HepG2 (cell line): Measurements from ENCODE around the gene VPS29. TPM values are rescaled to one million over a fixed set of nuclear protein-coding genes. Genes with fewer than 3 reads are reported as not detected.

ENCODE experiments used
- ARID3A ChIP-seq: IDR thresholded peaks from 2 replicates; pipeline ENCODE4 v1.6.1; 2012; ENCODE audit warnings: low read depth, low read length, improper control_type of control experiment
- CHD4 ChIP-seq: fragments of 200-600 bp; sonication (generic); IDR thresholded peaks from 2 replicates; pipeline ENCODE4 v1.7.0; 2017; ENCODE audit warnings: mild to moderate bottlenecking, low read length, borderline replicate concordance
- DMAP1 ChIP-seq: IDR thresholded peaks from 2 replicates; pipeline ENCODE4 v1.6.1; 2016
- FOXK1 ChIP-seq: sonication (generic); formaldehyde crosslinking; IDR thresholded peaks from 2 replicates; pipeline ENCODE4 v1.4.0; 2020; ENCODE audit warnings: low read depth, missing genetic modification reagents, borderline replicate concordance
- JUNB ChIP-seq: sonication (generic); formaldehyde crosslinking; IDR thresholded peaks from 2 replicates; pipeline ENCODE4 v1.8.0; 2022; ENCODE audit warnings: missing genetic modification reagents, mild to moderate bottlenecking, borderline replicate concordance
- PHF21A ChIP-seq: sonication (generic); formaldehyde crosslinking; IDR thresholded peaks from 2 replicates; pipeline ENCODE4 v1.5.0; 2020; ENCODE audit warnings: mild to moderate bottlenecking, missing genetic modification reagents
- POLR2AphosphoS5 ChIP-seq: IDR thresholded peaks from 2 replicates; pipeline ENCODE4 v1.6.1; 2012; ENCODE audit warnings: low read depth, low read length
- RCOR2 ChIP-seq: IDR thresholded peaks from 2 replicates; pipeline ENCODE4 v1.6.1; 2016; ENCODE audit warnings: missing biosample characterization, missing genetic modification reagents
- TBX2 ChIP-seq: sonication (generic); formaldehyde crosslinking; IDR thresholded peaks from 2 replicates; pipeline ENCODE4 v1.5.0; 2020; ENCODE audit warnings: missing genetic modification reagents, mild to moderate bottlenecking, borderline replicate concordance
- TCF7L2 ChIP-seq: IDR thresholded peaks from 2 replicates; pipeline ENCODE4 v1.6.1; 2011; ENCODE audit warnings: mild to moderate bottlenecking, low read depth, low read length, moderate library complexity
- YY1 ChIP-seq: IDR thresholded peaks from 2 replicates; pipeline ENCODE4 v1.6.1; 2011; ENCODE audit warnings: low read length, low read depth, moderate library complexity, mild to moderate bottlenecking; ENCODE audit not compliant: insufficient read depth, insufficient replicate concordance
- ZNF224 ChIP-seq: sonication (generic); formaldehyde crosslinking; IDR thresholded peaks from 2 replicates; pipeline ENCODE4 v1.5.0; 2020; ENCODE audit warnings: mild to moderate bottlenecking, missing genetic modification reagents
- ZNF382 ChIP-seq: sonication (generic); formaldehyde crosslinking; IDR thresholded peaks from 2 replicates; pipeline ENCODE4 v1.5.0; 2020; ENCODE audit warnings: missing genetic modification reagents, mild to moderate bottlenecking, borderline replicate concordance
- ZNF777 ChIP-seq: sonication (generic); formaldehyde crosslinking; IDR thresholded peaks from 2 replicates; pipeline ENCODE4 v1.4.0; 2020; ENCODE audit warnings: missing genetic modification reagents
- ZNF784 ChIP-seq: sonication (generic); formaldehyde crosslinking; IDR thresholded peaks from 2 replicates; pipeline ENCODE4 v1.5.1; 2020; ENCODE audit warnings: missing genetic modification reagents, mild to moderate bottlenecking, borderline replicate concordance
- polyA plus RNA-seq, 8 experiments: library from polyadenylated mRNA; depleted of rRNA in 3 of 8; stranded (reverse) in 7 of 8; unstranded in 1 of 8; fragments of >200 nt; fragmentation: Illumina TruSeq in 4 of 8; extraction: Trizol in 4 of 8; gene quantifications; 2 replicates each; pipeline versions ENCODE4 v1.2.1 to v1.2.3, GENCODE V29; 2011 to 2016; ENCODE audit warnings: low read depth in 4 of 8, missing spikeins in 1 of 8, mixed read lengths in 1 of 8; ENCODE audit not compliant: insufficient read depth in 1 of 8
- total RNA-seq, 5 experiments: library from RNA; depleted of rRNA; stranded (reverse); fragments of >200 nt; fragmentation: Illumina TruSeq; extraction: Trizol; gene quantifications; 2 replicates each; pipeline ENCODE4 v1.2.3, GENCODE V29; 2016; ENCODE audit warnings: low read depth in 1 of 5

Gene VPS29
- total and polyA plus RNA-seq, 2 of the 13 experiments (the other 11 are each of a cell fraction or from before 2014, with no cell fraction given): 107 to 114 TPM

DNA sequence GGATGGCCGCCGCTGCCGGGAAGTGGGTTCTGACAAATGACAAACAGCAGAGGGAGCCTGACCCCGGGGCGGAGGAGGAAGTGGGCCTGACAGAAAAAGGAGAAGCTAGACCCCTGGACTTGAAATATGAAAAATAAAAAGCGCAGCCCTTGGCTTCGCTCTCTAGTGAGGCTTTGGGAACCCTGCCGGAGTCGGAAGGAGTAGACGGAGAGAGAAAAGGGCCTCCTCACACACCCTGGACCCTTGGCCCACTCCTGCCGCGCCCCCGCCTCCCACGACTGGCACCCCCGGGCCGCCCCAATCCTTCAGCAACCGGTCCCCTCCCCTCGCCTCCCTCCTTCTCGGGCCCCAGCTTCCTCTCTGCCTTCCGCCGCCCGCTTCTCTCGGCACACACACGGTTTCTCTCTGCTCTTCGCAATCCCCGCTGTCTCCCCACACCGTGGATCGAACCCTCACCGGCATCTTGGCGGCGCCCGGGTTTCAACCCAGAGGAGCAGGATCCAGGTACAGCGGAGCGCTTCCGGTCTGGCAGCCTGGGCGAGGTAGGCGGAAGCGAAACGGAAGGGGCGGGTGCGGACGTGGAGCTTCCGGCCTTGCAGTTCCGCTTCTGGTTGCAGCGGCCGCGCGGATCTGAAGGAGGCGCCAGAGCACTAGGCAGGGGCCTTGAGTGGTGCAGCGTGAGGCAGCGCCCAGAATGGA lies 52.0 kb downstream of the VPS29 start, which contains the start of gene ARPC3 (continued):
- TF ChIP-seq YY1 (peak; percentile 65), TBX2 (CRISPR knock-in tag) (peak; percentile 67), TCF7L2 (no peak), DMAP1 (CRISPR knock-in tag) (peak; percentile 86), PHF21A (CRISPR knock-in tag) (peak; percentile 69; the same call in 1 of the 2 replicates), POLR2AphosphoS5 (peak; percentile 87), ZNF224 (0 out of 2 replicates have a peak, but pooled peaks have one; percentile 14), ZNF784 (no peak), FOXK1 (CRISPR knock-in tag) (peak; percentile 63; the same call in 1 of the 2 replicates), ARID3A (no peak), ZNF777 (CRISPR knock-in tag) (no peak), JUNB (CRISPR knock-in tag) (no peak), ZNF382 (CRISPR knock-in tag) (no peak), CHD4 (0 out of 2 replicates have a peak, but pooled peaks have one; percentile 2), RCOR2 (CRISPR knock-in tag) (0 out of 2 replicates have a peak, but pooled peaks have one; percentile 9)
